OCI-LY3 (cell line): Measurements from ENCODE around the gene NHS.

ENCODE experiments used
- H2AFZ ChIP-seq: fragments of 200-600, 300-600 bp; shearing (Covaris generic); 2 replicates; pipeline ENCODE4 v1.6.0; 2014; ENCODE audit warnings: antibody characterized with exemption, low read depth, low read length
- H3K27ac ChIP-seq: fragments of 200-600, 300-600 bp; sonication (generic); 2 replicates; pipeline ENCODE4 v1.5.1; 2014; ENCODE audit warnings: mild to moderate bottlenecking, low read length, moderate library complexity, mixed read lengths
- H3K27me3 ChIP-seq: fragments of 200-600, 300-600 bp; sonication (generic); 2 replicates; pipeline ENCODE4 v1.6.1; 2014; ENCODE audit warnings: low read depth, low read length, mixed read lengths
- H3K36me3 ChIP-seq: fragments of 200-600, 300-600 bp; sonication (generic); replicated peaks from 2 replicates; pipeline ENCODE3; 2014; ENCODE audit warnings: low read depth, low read length, mixed read lengths
- H3K4me1 ChIP-seq: fragments of 300-600, 200-600 bp; sonication (generic); 2 replicates; pipeline ENCODE4 v1.6.1; 2014; ENCODE audit warnings: low read length, mixed read lengths
- H3K4me2 ChIP-seq: fragments of 200-600, 300-600 bp; sonication (generic); 2 replicates; pipeline ENCODE4 v1.6.1; 2014; ENCODE audit warnings: low read length, mixed read lengths
- H3K4me3 ChIP-seq: fragments of 300-600, 200-600 bp; sonication (generic); 2 replicates; pipeline ENCODE4 v1.5.1; 2014; ENCODE audit warnings: antibody characterized with exemption, mild to moderate bottlenecking, low read length, moderate library complexity
- H3K79me2 ChIP-seq: fragments of 300-600, 200-600 bp; shearing (Covaris generic); 2 replicates; pipeline ENCODE4 v1.6.1; 2014; ENCODE audit warnings: mild to moderate bottlenecking, low read length, mixed read lengths
- H3K9ac ChIP-seq: fragments of 300-600, 200-600 bp; shearing (Covaris generic); 2 replicates; pipeline ENCODE4 v1.6.0; 2014; ENCODE audit warnings: mild to moderate bottlenecking, low read length, moderate library complexity
- H3K9me3 ChIP-seq: fragments of 200-600, 300-600 bp; shearing (Covaris generic); 2 replicates; pipeline ENCODE4 v1.6.1; 2014; ENCODE audit warnings: low read length, mixed read lengths; ENCODE audit not compliant: insufficient read depth
- H4K20me1 ChIP-seq: fragments of 200-600, 300-600 bp; sonication (generic); 2 replicates; pipeline ENCODE4 v1.6.1; 2016; ENCODE audit warnings: low read length, mixed read lengths; ENCODE audit not compliant: insufficient read depth
- CTCF ChIP-seq: fragments of 200-600, 300-600 bp; sonication (generic); IDR thresholded peaks from 2 replicates; pipeline ENCODE4 v1.5.1; 2014; ENCODE audit warnings: antibody characterized with exemption, low read length, low read depth
- EZH2phosphoT487 ChIP-seq: fragments of 200-600 bp; shearing (Covaris generic); IDR thresholded peaks from 2 replicates; pipeline ENCODE4 v1.6.1; 2018; ENCODE audit warnings: antibody characterized with exemption, mixed run types, low read depth

Gene NHS

GRCh38 chrX:17549107-17549651 is 174.2 kb downstream of the NHS start:
- Histone ChIP-seq H3K27me3 (no peaks in the 10 kb centered on the region), H3K9ac (no peak overlapping the region), H3K4me2 (no peak overlapping the region), H4K20me1 (no peaks in the 10 kb centered on the region), H3K79me2 (no peaks in the 10 kb centered on the region), H2AFZ (no peak overlapping the region), H3K36me3 (no peaks in the 10 kb centered on the region), H3K27ac (no peak overlapping the region), H3K4me1 (no peaks in the 10 kb centered on the region), H3K4me3 (no peak overlapping the region), H3K9me3 (no peaks in the 10 kb centered on the region)
- TF ChIP-seq CTCF (no peak), EZH2phosphoT487 (no peak)

GRCh38 chrX:17550011-17550410 is 175.0 kb downstream of the NHS start:
- Histone ChIP-seq H3K9ac (no peak overlapping the region), H3K9me3 (no peaks in the 10 kb centered on the region), H3K4me2 (no peak overlapping the region), H3K27me3 (no peaks in the 10 kb centered on the region), H3K79me2 (no peaks in the 10 kb centered on the region), H4K20me1 (no peaks in the 10 kb centered on the region), H3K27ac (no peak overlapping the region), H3K36me3 (no peaks in the 10 kb centered on the region), H3K4me1 (no peaks in the 10 kb centered on the region), H2AFZ (no peak overlapping the region), H3K4me3 (no peak overlapping the region)
- TF ChIP-seq CTCF (no peak), EZH2phosphoT487 (no peak)

GRCh38 chrX:17552044-17552650 is 177.1 kb downstream of the NHS start:
- H2AFZ ChIP-seq = no peak overlapping the region
- no peak overlapping the region for H3K4me3 ChIP-seq
- no peaks in the 10 kb centered on the region for H3K27me3 ChIP-seq
- no peaks in the 10 kb centered on the region for H4K20me1 ChIP-seq
- no peak overlapping the region for H3K9ac ChIP-seq
- H3K79me2 ChIP-seq = no peaks in the 10 kb centered on the region
- TF ChIP-seq EZH2phosphoT487 (no peak), CTCF (no peak)
- H3K9me3 ChIP-seq = no peaks in the 10 kb centered on the region
- H3K4me1 ChIP-seq = no peaks in the 10 kb centered on the region
- no peak overlapping the region for H3K27ac ChIP-seq
- no peak overlapping the region for H3K4me2 ChIP-seq
- H3K36me3 ChIP-seq = no peaks in the 10 kb centered on the region

GRCh38 chrX:17553469-17553868 is 178.5 kb downstream of the NHS start:
- Histone ChIP-seq H3K27me3 (no peaks in the 10 kb centered on the region), H3K4me3 (no peak overlapping the region), H3K4me1 (no peaks in the 10 kb centered on the region), H4K20me1 (no peaks in the 10 kb centered on the region), H3K9ac (no peak overlapping the region), H3K9me3 (no peaks in the 10 kb centered on the region), H3K27ac (no peak overlapping the region), H3K36me3 (no peaks in the 10 kb centered on the region), H3K79me2 (no peaks in the 10 kb centered on the region), H2AFZ (no peak overlapping the region), H3K4me2 (no peak overlapping the region)
- TF ChIP-seq EZH2phosphoT487 (no peak), CTCF (no peak)
